Astrocyte of the cerebellum (primary cell): ENCODE results near the gene XPR1.

Experiments
- DNase-seq: peaks from one replicate; pipeline ENCODE4 v3.0.0-alpha.2; 2011; ENCODE audit warnings: low read depth
- H3K4me3 ChIP-seq: 2 replicates; pipeline ENCODE4 v1.5.1; 2011; ENCODE audit warnings: mild to moderate bottlenecking, low read depth, low read length, moderate library complexity
- CTCF ChIP-seq: IDR thresholded peaks from 2 replicates; pipeline ENCODE4 v1.5.1; 2012; ENCODE audit warnings: low read length, low read depth, moderate library complexity, mild to moderate bottlenecking; ENCODE audit errors: missing control alignments
- in situ Hi-C: cut with HindIII; loops from 2 replicates; pipeline ENCODE4 v1.10.0; 2017; ENCODE audit warnings: low sequenced_read_pairs

Gene XPR1

GRCh38 chr1:180601512-180601911 lies 30.3 kb upstream of the XPR1 start:
- no peak for TF ChIP-seq CTCF
- in situ Hi-C loops = no loop called here
- DNase-seq = no peak
- no peak overlapping the region for H3K4me3 ChIP-seq

DNA sequence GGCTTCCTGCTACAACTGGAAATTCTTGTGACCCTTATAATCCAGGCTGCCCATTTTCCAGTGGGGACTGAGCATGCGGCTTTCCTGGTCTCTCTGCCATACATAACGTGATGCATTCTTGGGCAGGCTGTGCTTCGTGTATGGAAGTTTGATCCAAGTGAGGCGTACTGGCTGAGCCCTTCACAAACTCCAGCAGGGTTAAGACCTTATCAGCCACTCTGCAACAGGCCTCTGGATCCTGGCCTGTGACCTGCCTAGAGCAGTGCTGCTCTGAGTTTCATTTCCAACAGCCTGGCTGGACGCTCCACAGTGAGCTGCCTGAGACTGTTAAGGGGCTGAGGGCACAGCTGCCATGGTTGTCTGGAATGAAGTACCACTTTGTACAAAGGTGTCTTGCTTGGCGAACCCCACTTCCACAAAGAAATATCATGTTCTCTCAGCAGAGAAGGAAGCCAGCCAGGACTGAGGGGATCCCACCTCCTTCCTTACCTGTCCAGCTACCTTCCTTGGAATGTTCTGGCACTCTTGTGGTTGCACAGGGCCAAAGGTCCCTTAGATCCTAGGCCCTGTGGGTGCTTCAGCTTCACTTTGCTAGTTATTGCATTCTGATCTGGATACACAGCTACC lies 28.5 kb upstream of the XPR1 start:
- in situ Hi-C loops = no loop called here
- no peak overlapping the region for H3K4me3 ChIP-seq
- TF ChIP-seq CTCF = no peak
- DNase-seq = no peak

DNA sequence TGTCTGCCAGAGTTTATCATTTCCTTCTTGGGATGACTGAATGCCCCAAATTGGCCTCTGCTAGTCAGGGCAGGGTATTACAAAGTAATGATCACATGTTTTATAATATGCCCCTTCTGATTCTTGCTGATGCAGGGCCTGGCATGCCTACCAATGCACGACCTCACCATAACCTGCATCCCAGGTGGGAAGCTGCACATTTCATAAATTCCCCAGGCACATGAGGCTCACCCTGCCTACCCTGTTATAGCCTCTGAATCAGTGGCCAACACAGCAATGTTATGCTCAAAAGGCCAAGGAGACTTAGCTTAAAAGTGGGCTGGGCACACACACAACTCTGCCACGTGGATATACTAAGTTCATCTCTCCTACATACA lies 28.0 kb upstream of the XPR1 start:
- no peak overlapping the region for H3K4me3 ChIP-seq
- DNase-seq = no peak
- in situ Hi-C loops = no loop called here
- TF ChIP-seq CTCF = no peak

- DNase-seq = no peak
- in situ Hi-C loops = no loop called here
- TF ChIP-seq CTCF = no peak
- H3K4me3 ChIP-seq = no peak overlapping the region
Observed at GRCh38 chr1:180606155-180606554, 25.7 kb upstream of the XPR1 start.

- no peak overlapping the region for H3K4me3 ChIP-seq
- TF ChIP-seq CTCF = no peak
- in situ Hi-C loops = no loop called here
- no peak for DNase-seq
Observed at GRCh38 chr1:180609643-180610555, 21.9 kb upstream of the XPR1 start.

GRCh38 chr1:180610556-180611015 lies 21.2 kb upstream of the XPR1 start:
- no peak overlapping the region for H3K4me3 ChIP-seq
- in situ Hi-C loops = no loop called here
- DNase-seq = no peak
- no peak for TF ChIP-seq CTCF
